Upper lobe of right lung (tissue), 1 donor: ENCODE data around the gene OR6Q1. TPM values are rescaled to one million over a fixed set of nuclear protein-coding genes. Genes with fewer than 3 reads are reported as not detected.

Experiments used
- ATAC-seq: fragments of 200-7000 bp; cut with Tn5 transposase; one replicate; pipeline ENCODE4 v1.9.1; 2020; ENCODE audit warnings: mild to moderate bottlenecking, moderate library complexity
- DNase-seq: peaks from one replicate; pipeline ENCODE4 v3.0.0-alpha.2; 2020
- H3K27ac ChIP-seq: fragments of 200-600 bp; one replicate; pipeline ENCODE4 v1.8.0; 2022
- H3K27me3 ChIP-seq: fragments of 200-600 bp; one replicate; pipeline ENCODE4 v1.8.0; 2022; ENCODE audit warnings: mild to moderate bottlenecking
- H3K36me3 ChIP-seq: fragments of 200-600 bp; one replicate; pipeline ENCODE4 v1.8.0; 2022
- H3K4me1 ChIP-seq: fragments of 200-600 bp; one replicate; pipeline ENCODE4 v1.8.0; 2022
- H3K4me3 ChIP-seq: fragments of 200-600 bp; one replicate; pipeline ENCODE4 v1.8.0; 2022; ENCODE audit warnings: mild to moderate bottlenecking
- H3K9me3 ChIP-seq: fragments of 200-600 bp; one replicate; pipeline ENCODE4 v1.8.0; 2022
- intact Hi-C: fragments of 100-400 bp; cut with DNase I; formaldehyde crosslinking; loops from one replicate; pipeline ENCODE4 v1.11.0; 2022
- total RNA-seq: library from RNA; stranded (reverse); fragmentation: NEBNext Ultra II Directional; extraction: Animal tissue kit (Norgen Biotek cat#: 25700); gene quantifications from one replicate; pipeline ENCODE4 v1.2.1, GENCODE V29; 2021
- TF ChIP-seq, protein P1 (sequence below): fragments of 200-600 bp; IDR thresholded peaks from one replicate; pipeline ENCODE4 v1.8.0; 2022; ENCODE audit warnings: antibody characterized with exemption
- donor health status: DM: no; HTN: yes; CAD: no; lungs with severe emphysema.

Gene OR6Q1
- total RNA-seq, 1 donor from 2014 or later = not detected

DNA sequence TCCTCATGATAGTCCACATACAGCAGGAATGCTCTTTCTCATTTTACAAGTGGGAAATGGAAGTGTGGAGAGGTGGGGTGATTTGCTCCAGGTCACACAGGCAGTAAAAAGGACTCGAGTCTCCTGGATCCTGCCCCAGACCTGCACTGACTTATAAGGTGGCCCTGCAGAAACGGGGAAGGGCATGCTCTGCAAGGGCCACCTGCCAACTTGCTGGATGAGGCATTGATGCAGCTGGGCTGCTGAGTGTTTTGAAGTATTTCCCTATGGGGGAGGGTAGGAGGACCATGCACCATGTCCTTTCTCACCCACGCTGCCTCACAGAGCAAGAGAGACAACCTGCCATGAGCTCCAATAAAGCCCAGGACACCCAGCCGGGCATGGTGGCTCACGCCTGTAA is 36.9 kb downstream of the OR6Q1 start:
- ATAC-seq (no peak), DNase-seq (no peak)
- Histone ChIP-seq H3K36me3 (no peaks in the 10 kb centered on the region), H3K27ac (no peak overlapping the region), H3K27me3 (no peaks in the 10 kb centered on the region), H3K4me3 (no peak overlapping the region), H3K4me1 (no peaks in the 10 kb centered on the region), H3K9me3 (no peaks in the 10 kb centered on the region)
- intact Hi-C loops = no loop called here
- TF ChIP-seq, protein P1, sequence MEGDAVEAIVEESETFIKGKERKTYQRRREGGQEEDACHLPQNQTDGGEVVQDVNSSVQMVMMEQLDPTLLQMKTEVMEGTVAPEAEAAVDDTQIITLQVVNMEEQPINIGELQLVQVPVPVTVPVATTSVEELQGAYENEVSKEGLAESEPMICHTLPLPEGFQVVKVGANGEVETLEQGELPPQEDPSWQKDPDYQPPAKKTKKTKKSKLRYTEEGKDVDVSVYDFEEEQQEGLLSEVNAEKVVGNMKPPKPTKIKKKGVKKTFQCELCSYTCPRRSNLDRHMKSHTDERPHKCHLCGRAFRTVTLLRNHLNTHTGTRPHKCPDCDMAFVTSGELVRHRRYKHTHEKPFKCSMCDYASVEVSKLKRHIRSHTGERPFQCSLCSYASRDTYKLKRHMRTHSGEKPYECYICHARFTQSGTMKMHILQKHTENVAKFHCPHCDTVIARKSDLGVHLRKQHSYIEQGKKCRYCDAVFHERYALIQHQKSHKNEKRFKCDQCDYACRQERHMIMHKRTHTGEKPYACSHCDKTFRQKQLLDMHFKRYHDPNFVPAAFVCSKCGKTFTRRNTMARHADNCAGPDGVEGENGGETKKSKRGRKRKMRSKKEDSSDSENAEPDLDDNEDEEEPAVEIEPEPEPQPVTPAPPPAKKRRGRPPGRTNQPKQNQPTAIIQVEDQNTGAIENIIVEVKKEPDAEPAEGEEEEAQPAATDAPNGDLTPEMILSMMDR = no peak

DNA sequence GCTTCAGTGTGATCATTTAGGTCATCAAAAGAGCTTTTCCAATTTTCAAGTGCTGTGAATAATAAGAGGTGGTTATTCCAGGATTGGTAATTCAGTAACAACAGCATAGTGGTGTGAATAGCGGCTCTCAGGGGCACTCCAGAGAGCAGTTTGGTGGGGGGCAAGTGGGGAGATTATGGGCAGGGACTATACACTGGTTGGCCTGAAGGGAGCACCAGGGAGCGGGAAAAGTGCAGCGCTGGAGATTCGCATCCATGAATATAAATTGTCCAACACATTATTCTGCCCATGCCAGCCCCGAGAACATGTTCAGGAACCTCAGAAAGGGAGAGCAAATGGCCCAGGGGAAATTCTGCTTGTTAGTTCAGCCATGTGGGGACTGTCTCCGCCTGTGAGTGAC is 37.9 kb downstream of the OR6Q1 start:
- DNase-seq (no peak), ATAC-seq (no peak)
- Histone ChIP-seq H3K4me1 (no peaks in the 10 kb centered on the region), H3K36me3 (no peaks in the 10 kb centered on the region), H3K27ac (no peak overlapping the region), H3K9me3 (no peaks in the 10 kb centered on the region), H3K4me3 (no peak overlapping the region), H3K27me3 (no peaks in the 10 kb centered on the region)
- intact Hi-C loops = no loop called here
- TF ChIP-seq, protein P1 = no peak

DNA sequence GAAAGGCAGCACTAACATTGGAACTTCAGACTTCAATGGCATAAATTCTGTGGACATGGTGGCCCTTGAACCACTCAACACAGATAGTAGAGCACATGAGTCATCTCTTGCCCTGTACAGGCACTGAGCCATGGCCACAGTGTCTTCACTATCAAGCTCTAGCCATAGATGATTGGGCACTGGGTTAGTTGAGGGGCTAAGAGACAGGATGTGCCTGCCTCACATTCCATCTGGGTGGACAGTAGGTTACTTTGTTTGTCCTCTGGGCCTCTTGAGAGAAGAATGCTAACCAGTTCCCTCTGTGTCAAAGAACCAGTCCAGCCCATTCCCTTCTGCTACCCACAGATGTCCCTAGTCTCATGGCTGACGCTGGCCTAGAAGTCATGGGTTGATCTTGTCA is 39.8 kb downstream of the OR6Q1 start:
- H3K36me3 ChIP-seq = no peaks in the 10 kb centered on the region
- no peaks in the 10 kb centered on the region for H3K4me1 ChIP-seq
- H3K27ac ChIP-seq = no peak overlapping the region
- H3K9me3 ChIP-seq = no peaks in the 10 kb centered on the region
- DNase-seq = no peak
- H3K27me3 ChIP-seq = no peaks in the 10 kb centered on the region
- TF ChIP-seq, protein P1 = no peak
- ATAC-seq = no peak
- no peak overlapping the region for H3K4me3 ChIP-seq
- intact Hi-C loops = no loop called here

DNA sequence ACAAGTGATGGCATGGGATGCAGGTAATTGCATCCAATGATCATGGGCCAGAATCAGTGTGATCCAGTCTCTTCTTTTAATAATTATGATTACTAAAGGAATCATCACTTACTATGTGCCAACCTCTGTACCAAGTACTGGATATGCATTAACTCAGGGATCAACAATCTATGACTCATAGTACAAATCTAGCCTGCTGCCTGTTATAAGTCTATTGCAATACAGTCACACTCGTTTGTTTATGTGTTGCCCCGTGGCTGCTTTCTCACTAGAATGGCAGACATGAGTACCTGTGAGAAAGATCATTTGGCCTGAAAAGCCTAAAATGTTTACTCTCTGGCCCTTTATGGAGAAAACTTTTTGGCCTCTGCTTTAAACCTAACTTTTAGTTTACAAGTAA is 45.0 kb downstream of the OR6Q1 start:
- H3K4me1 ChIP-seq = no peaks in the 10 kb centered on the region
- ATAC-seq (no peak), DNase-seq (no peak)
- intact Hi-C loops = no loop called here
- H3K36me3 ChIP-seq = no peaks in the 10 kb centered on the region
- no peak overlapping the region for H3K27ac ChIP-seq
- TF ChIP-seq, protein P1 = no peak
- no peaks in the 10 kb centered on the region for H3K9me3 ChIP-seq
- no peaks in the 10 kb centered on the region for H3K27me3 ChIP-seq
- no peak overlapping the region for H3K4me3 ChIP-seq

Other genes starting within 250 kb of the OR6Q1 start
- not detected for gene OR9Q1, start 7.1 kb upstream of the OR6Q1 start, total RNA-seq
- not detected for gene OR9I1, start 94.6 kb downstream of the OR6Q1 start, total RNA-seq
- gene OR9Q2, start 158.1 kb downstream of the OR6Q1 start, total RNA-seq = not detected
- gene OR1S2, start 173.2 kb downstream of the OR6Q1 start, total RNA-seq = not detected
- not detected for gene OR1S1, start 181.8 kb downstream of the OR6Q1 start, total RNA-seq
- not detected for gene OR10Q1, start 198.0 kb downstream of the OR6Q1 start, total RNA-seq
- not detected for gene OR10W1, start 237.3 kb downstream of the OR6Q1 start, total RNA-seq